HEK293 (cell line): ENCODE results near the gene IRAK3.

Experiments used
- KLF7 ChIP-seq: fragments of 450-650 bp; formaldehyde crosslinking; IDR thresholded peaks from 2 replicates; pipeline ENCODE4 v1.5.1; 2016; ENCODE audit warnings: missing biosample characterization, missing genetic modification characterization, borderline replicate concordance
- TCF7L2 ChIP-seq: IDR thresholded peaks from 2 replicates; pipeline ENCODE4 v1.6.1; 2011; ENCODE audit warnings: low read depth, mild to moderate bottlenecking, inconsistent platforms, low read length, moderate library complexity, borderline replicate concordance
- YY1 ChIP-seq: fragments of 450-650 bp; formaldehyde crosslinking; IDR thresholded peaks from 2 replicates; pipeline ENCODE4 v1.5.1; 2018; ENCODE audit warnings: missing biosample characterization, missing genetic modification characterization
- ZEB2 ChIP-seq: fragments of 450-650 bp; formaldehyde crosslinking; IDR thresholded peaks from 2 replicates; pipeline ENCODE4 v1.5.1; 2016; ENCODE audit warnings: missing biosample characterization, missing genetic modification characterization
- ZFHX2 ChIP-seq: fragments of 450-650 bp; formaldehyde crosslinking; conservative IDR thresholded peaks from 2 replicates; pipeline ENCODE4 v1.5.1; 2016; ENCODE audit warnings: missing biosample characterization, missing genetic modification characterization
- ZNF16 ChIP-seq: fragments of 450-650 bp; formaldehyde crosslinking; IDR thresholded peaks from 2 replicates; pipeline ENCODE4 v1.5.1; 2016; ENCODE audit warnings: low read depth, missing biosample characterization, missing genetic modification characterization
- ZNF24 ChIP-seq: fragments of 450-650 bp; formaldehyde crosslinking; IDR thresholded peaks from 2 replicates; pipeline ENCODE4 v1.5.1; 2016; ENCODE audit warnings: missing biosample characterization, missing genetic modification characterization
- TF ChIP-seq, protein P1 (sequence below): fragments of 450-650 bp; IDR thresholded peaks from 2 replicates; pipeline ENCODE4 v1.5.1; 2018; ENCODE audit warnings: missing biosample characterization, missing genetic modification characterization
- TF ChIP-seq, protein P2 (sequence below): fragments of 450-650 bp; formaldehyde crosslinking; IDR thresholded peaks from 2 replicates; pipeline ENCODE4 v1.5.1; 2016; ENCODE audit warnings: missing biosample characterization, missing genetic modification characterization
- TF ChIP-seq, protein P3 (sequence below): fragments of 450-650 bp; formaldehyde crosslinking; IDR thresholded peaks from 2 replicates; pipeline ENCODE4 v1.5.0; 2017; ENCODE audit warnings: missing biosample characterization, missing genetic modification characterization, borderline replicate concordance

DNA sequence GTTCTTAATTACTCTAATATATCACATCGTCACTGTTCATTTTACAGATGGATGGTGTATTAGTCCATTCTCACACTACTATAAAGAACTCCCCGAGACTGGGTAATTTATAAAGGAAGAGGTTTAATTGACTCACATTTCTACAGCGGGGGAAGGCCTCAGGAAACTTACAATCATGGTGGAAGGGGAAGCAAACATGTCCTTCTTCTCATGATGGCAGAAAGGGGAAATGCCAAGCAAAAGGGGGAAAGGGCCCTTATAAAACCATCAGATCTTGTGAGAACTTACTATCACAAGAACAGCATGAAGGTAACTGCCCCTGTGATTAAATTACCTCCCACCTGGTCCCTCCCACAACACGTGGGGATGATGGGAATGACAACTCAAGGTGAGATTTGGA, 25.7 kb upstream of the IRAK3 start:
- TF ChIP-seq, protein P1, sequence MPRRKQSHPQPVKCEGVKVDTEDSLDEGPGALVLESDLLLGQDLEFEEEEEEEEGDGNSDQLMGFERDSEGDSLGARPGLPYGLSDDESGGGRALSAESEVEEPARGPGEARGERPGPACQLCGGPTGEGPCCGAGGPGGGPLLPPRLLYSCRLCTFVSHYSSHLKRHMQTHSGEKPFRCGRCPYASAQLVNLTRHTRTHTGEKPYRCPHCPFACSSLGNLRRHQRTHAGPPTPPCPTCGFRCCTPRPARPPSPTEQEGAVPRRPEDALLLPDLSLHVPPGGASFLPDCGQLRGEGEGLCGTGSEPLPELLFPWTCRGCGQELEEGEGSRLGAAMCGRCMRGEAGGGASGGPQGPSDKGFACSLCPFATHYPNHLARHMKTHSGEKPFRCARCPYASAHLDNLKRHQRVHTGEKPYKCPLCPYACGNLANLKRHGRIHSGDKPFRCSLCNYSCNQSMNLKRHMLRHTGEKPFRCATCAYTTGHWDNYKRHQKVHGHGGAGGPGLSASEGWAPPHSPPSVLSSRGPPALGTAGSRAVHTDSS, result no peak
- TF ChIP-seq ZNF16 (tag by site-specific recombination) (no peak), ZFHX2 (no peak), ZNF24 (tag by site-specific recombination) (no peak), TCF7L2 (no peak), KLF7 (tag by site-specific recombination) (no peak), ZEB2 (no peak), YY1 (tag by site-specific recombination) (no peak)
- TF ChIP-seq, protein P2, sequence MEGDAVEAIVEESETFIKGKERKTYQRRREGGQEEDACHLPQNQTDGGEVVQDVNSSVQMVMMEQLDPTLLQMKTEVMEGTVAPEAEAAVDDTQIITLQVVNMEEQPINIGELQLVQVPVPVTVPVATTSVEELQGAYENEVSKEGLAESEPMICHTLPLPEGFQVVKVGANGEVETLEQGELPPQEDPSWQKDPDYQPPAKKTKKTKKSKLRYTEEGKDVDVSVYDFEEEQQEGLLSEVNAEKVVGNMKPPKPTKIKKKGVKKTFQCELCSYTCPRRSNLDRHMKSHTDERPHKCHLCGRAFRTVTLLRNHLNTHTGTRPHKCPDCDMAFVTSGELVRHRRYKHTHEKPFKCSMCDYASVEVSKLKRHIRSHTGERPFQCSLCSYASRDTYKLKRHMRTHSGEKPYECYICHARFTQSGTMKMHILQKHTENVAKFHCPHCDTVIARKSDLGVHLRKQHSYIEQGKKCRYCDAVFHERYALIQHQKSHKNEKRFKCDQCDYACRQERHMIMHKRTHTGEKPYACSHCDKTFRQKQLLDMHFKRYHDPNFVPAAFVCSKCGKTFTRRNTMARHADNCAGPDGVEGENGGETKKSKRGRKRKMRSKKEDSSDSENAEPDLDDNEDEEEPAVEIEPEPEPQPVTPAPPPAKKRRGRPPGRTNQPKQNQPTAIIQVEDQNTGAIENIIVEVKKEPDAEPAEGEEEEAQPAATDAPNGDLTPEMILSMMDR, result no peak
- TF ChIP-seq, protein P3, sequence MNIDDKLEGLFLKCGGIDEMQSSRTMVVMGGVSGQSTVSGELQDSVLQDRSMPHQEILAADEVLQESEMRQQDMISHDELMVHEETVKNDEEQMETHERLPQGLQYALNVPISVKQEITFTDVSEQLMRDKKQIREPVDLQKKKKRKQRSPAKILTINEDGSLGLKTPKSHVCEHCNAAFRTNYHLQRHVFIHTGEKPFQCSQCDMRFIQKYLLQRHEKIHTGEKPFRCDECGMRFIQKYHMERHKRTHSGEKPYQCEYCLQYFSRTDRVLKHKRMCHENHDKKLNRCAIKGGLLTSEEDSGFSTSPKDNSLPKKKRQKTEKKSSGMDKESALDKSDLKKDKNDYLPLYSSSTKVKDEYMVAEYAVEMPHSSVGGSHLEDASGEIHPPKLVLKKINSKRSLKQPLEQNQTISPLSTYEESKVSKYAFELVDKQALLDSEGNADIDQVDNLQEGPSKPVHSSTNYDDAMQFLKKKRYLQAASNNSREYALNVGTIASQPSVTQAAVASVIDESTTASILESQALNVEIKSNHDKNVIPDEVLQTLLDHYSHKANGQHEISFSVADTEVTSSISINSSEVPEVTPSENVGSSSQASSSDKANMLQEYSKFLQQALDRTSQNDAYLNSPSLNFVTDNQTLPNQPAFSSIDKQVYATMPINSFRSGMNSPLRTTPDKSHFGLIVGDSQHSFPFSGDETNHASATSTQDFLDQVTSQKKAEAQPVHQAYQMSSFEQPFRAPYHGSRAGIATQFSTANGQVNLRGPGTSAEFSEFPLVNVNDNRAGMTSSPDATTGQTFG (tag by site-specific recombination), result no peak
